HG02642 (cell line): ENCODE measurements around the gene ALDH1A1.
"Not testable (repeated sequence)": the region's sequence is repeated elsewhere in the genome, so short reads cannot be mapped to it uniquely, and the experiment has no call there.

ENCODE experiments used
- ATAC-seq: cut with Tn5 transposase; IDR thresholded peaks from one replicate; pipeline ENCODE4 v1.9.1; 2021; ENCODE audit warnings: mild to moderate bottlenecking; ENCODE audit not compliant: unreplicated experiment, poor library complexity

The ALDH1A1 gene

DNA sequence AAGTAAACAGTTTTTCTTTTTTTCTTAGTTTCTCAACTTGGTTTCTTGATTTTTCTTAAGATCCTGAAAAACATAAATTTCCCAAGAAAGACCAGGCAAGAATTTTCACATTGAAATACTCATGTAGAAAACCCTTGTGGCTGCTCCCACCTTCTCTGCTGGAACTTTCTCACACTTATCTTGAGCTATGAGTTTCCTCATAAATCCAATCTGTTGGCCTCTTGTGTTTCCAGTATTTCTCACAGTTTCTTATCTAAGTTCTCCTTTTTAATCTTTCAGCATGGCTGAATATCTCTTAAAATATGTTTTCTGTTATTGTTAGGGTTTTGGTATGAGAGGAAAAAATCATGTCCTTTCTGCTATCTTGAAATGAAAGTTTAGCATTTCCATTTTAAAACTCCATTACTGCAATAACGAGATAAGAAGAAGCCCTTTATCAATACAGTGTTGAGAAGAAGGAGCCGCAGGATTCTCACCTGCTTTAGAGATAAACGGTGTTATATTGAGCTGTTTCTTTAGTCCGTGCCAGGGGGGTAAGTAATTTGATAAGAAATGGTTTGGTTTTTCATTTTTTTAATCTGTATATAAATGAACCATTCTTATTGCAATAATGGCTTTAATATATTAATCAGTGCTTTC lies 89.3 kb downstream of the ALDH1A1 start:
- no peak for ATAC-seq

- not testable (repeated sequence) for ATAC-seq
These were observed 90.1 kb downstream of the ALDH1A1 start for GRCh38 chr9:72862788-72863187.

DNA sequence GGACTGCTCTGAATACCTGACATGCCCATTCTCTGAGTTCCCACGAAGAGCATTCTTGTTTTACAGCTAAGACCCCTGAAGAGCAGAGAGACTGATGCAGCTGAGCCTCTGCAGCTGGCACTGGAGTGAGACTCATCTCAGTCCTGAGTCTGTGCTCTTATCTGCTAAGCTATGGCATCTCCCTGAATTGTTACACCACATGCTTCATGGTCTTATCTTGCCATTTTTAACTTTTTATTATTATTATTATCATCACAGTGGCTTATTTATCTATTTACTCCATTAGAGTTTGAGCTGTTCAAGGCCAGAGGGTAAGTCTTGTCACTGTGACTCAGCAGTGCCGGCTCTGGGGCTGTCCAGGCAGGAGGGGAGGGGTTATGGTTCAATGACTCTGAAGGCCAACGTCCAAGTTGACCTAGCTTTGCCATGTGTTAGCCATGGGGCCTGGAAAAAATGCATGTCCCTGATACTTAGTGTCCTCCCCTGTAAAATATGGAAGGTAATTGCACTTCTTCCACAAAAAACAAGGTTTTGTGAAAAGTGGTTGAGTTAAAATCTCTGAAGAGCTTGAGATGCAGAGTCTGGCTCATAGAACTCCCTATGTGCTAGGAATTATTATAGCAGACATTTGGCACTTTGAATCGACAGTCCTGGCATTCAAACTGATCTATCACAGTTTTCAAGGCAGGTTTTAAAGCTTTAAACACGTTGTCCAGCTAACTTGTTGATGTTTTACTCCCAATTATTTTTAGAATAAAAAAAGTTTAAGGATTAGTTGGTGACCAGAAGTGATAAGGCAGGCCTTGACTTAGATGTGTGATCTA lies 94.6 kb downstream of the ALDH1A1 start:
- no peak for ATAC-seq

GRCh38 chr9:72857624-72857996 lies 95.2 kb downstream of the ALDH1A1 start:
- ATAC-seq: no peak

DNA sequence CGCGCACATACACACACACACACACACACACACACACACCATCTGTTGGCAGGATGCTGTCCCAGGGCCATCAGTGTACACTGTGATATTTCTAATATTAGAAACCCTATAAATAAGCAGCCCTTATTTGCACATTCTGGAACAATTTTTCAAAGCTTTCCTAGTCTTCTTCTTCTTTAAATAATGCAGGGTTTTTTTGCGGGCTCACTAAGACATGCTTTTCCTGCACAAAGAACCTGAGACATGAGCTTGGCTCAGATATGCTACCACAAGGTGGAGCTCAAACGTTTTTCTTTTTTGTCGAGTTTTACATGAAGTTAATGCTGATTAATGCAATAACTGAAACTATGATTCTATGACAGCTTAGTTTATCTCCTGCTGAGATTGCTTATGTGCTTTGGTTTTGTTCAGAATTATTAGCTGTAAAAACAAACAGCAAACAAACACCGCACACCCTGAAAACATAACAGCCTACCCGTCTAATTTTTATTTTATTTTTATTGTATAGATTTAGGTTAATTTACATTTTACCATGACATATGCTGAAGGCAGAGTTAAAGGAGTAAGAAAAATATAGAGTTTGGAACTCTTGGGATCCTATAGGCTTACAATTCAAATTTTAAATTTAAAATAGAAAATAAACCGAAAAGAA lies 95.8 kb downstream of the ALDH1A1 start:
- no peak for ATAC-seq

GRCh38 chr9:72855890-72856523 lies 96.8 kb downstream of the ALDH1A1 start:
- no peak for ATAC-seq

DNA sequence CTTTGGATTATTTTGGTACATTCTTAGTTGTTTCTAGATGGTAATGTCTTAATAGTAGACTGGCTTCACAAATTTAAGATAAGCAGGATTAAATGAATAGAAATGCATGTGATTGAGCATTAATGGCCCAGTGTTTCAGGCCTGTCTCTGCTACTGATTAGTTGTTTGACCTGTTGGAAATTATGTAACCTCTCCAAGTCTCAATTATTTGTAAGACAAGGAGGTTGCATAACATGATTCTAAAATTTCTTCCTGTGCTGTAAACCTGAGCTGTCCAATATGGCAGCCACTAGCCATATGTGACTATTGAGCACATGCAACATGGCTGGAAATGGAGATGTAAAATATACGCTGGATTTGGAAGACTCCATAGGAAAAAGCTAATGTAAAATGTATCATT lies 97.5 kb downstream of the ALDH1A1 start:
- ATAC-seq: no peak
